Parathyroid adenoma (tissue), 2 donors: ENCODE data around the gene LAMC3.

Experiments used
- H2AFZ ChIP-seq: fragments of 300-600 bp; sonication (generic); one replicate; pipeline ENCODE4 v1.7.0; 2017; ENCODE audit warnings: antibody characterized with exemption, mild to moderate bottlenecking
- H3K27ac ChIP-seq: fragments of 300-600 bp; sonication (generic); one replicate; pipeline ENCODE4 v1.7.0; 2017
- H3K27me3 ChIP-seq: fragments of 300-600 bp; sonication (generic); one replicate; pipeline ENCODE4 v1.7.0; 2017; ENCODE audit warnings: low read length; ENCODE audit not compliant: control insufficient read depth, insufficient read depth
- H3K36me3 ChIP-seq: fragments of 300-600 bp; sonication (generic); one replicate; pipeline ENCODE4 v1.7.0; 2017; ENCODE audit warnings: low read length; ENCODE audit not compliant: control insufficient read depth, insufficient read depth
- H3K4me1 ChIP-seq: fragments of 300-600 bp; sonication (generic); one replicate; pipeline ENCODE4 v1.7.0; 2017; ENCODE audit warnings: control low read depth
- H3K4me2 ChIP-seq: fragments of 300-600 bp; sonication (generic); one replicate; pipeline ENCODE4 v1.7.0; 2017; ENCODE audit warnings: low read length
- H3K4me3 ChIP-seq: fragments of 300-600 bp; sonication (generic); one replicate; pipeline ENCODE4 v1.7.0; 2017; ENCODE audit warnings: low read depth, low read length
- H3K79me2 ChIP-seq: fragments of 300-600 bp; sonication (generic); one replicate; pipeline ENCODE4 v1.7.0; 2017; ENCODE audit warnings: control low read depth
- H3K9ac ChIP-seq: fragments of 300-600 bp; sonication (generic); one replicate; pipeline ENCODE4 v1.7.0; 2017; ENCODE audit warnings: mild to moderate bottlenecking
- H3K9me3 ChIP-seq: fragments of 300-600 bp; sonication (generic); one replicate; pipeline ENCODE4 v1.7.0; 2017; ENCODE audit warnings: low read length; ENCODE audit not compliant: control insufficient read depth
- TF ChIP-seq, protein P1 (sequence below): fragments of 300-600 bp; sonication (generic); IDR thresholded peaks from one replicate; pipeline ENCODE4 v1.7.0; 2017; ENCODE audit warnings: antibody characterized with exemption, mild to moderate bottlenecking
- donor health status: primary hyperparathyroidism.

The LAMC3 gene

GRCh38 chr9:130981002-130981755 lies 27.8 kb upstream of the LAMC3 start:
- H3K9me3 ChIP-seq: no peaks in the 10 kb centered on the region
- TF ChIP-seq, protein P1, sequence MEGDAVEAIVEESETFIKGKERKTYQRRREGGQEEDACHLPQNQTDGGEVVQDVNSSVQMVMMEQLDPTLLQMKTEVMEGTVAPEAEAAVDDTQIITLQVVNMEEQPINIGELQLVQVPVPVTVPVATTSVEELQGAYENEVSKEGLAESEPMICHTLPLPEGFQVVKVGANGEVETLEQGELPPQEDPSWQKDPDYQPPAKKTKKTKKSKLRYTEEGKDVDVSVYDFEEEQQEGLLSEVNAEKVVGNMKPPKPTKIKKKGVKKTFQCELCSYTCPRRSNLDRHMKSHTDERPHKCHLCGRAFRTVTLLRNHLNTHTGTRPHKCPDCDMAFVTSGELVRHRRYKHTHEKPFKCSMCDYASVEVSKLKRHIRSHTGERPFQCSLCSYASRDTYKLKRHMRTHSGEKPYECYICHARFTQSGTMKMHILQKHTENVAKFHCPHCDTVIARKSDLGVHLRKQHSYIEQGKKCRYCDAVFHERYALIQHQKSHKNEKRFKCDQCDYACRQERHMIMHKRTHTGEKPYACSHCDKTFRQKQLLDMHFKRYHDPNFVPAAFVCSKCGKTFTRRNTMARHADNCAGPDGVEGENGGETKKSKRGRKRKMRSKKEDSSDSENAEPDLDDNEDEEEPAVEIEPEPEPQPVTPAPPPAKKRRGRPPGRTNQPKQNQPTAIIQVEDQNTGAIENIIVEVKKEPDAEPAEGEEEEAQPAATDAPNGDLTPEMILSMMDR: no peak
- H3K36me3 ChIP-seq: no peaks in the 10 kb centered on the region
- no peak overlapping the region for H3K9ac ChIP-seq
- H2AFZ ChIP-seq: no peak overlapping the region
- no peak overlapping the region for H3K4me3 ChIP-seq
- no peaks in the 10 kb centered on the region for H3K79me2 ChIP-seq
- H3K4me1 ChIP-seq: no peaks in the 10 kb centered on the region
- no peaks in the 10 kb centered on the region for H3K27me3 ChIP-seq
- H3K27ac ChIP-seq: no peak overlapping the region
- no peak overlapping the region for H3K4me2 ChIP-seq

DNA sequence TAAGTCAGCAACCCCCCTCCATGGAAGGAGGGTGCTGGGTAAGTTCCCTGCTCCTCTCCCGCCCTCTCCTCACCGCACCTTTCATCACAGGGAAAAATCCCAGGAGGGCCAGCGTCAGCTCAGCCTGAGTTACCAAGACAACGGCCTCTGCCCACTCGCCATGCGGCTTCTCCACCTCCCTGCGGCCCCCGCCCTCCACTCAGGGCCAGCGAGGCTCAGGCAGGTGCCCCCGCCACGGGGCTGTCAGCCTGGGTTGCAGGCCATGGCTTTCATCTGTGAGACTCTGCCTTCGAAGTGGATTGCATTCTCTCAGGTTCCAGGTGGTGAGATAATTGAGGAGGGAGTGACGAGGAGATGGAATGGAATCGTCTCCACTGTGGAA lies 27.2 kb upstream of the LAMC3 start:
- TF ChIP-seq, protein P1: no peak
- Histone ChIP-seq H3K27ac (no peak overlapping the region), H3K27me3 (no peaks in the 10 kb centered on the region), H3K9ac (no peak overlapping the region), H3K4me1 (no peaks in the 10 kb centered on the region), H3K9me3 (no peaks in the 10 kb centered on the region), H3K36me3 (no peaks in the 10 kb centered on the region), H3K4me2 (no peak overlapping the region), H2AFZ (no peak overlapping the region), H3K4me3 (no peak overlapping the region), H3K79me2 (no peaks in the 10 kb centered on the region)

- Histone ChIP-seq H3K9ac (no peak overlapping the region), H3K4me2 (no peak overlapping the region), H3K27me3 (no peaks in the 10 kb centered on the region), H3K79me2 (no peaks in the 10 kb centered on the region), H3K4me3 (no peak overlapping the region), H3K9me3 (no peaks in the 10 kb centered on the region), H2AFZ (no peak overlapping the region), H3K27ac (no peak overlapping the region), H3K36me3 (no peaks in the 10 kb centered on the region), H3K4me1 (no peaks in the 10 kb centered on the region)
- TF ChIP-seq, protein P1: no peak
Observed at GRCh38 chr9:130982636-130983358, 26.2 kb upstream of the LAMC3 start.

- no peak overlapping the region for H3K4me3 ChIP-seq
- H3K79me2 ChIP-seq: no peaks in the 10 kb centered on the region
- no peak overlapping the region for H3K9ac ChIP-seq
- H3K4me1 ChIP-seq: no peaks in the 10 kb centered on the region
- no peak overlapping the region for H3K27ac ChIP-seq
- no peak overlapping the region for H3K4me2 ChIP-seq
- no peaks in the 10 kb centered on the region for H3K36me3 ChIP-seq
- TF ChIP-seq, protein P1: no peak
- no peaks in the 10 kb centered on the region for H3K9me3 ChIP-seq
- no peaks in the 10 kb centered on the region for H3K27me3 ChIP-seq
- H2AFZ ChIP-seq: no peak overlapping the region
Observed at GRCh38 chr9:130983359-130983670, 25.7 kb upstream of the LAMC3 start.
